Progenitor cell of endocrine pancreas (in vitro differentiated cells): ENCODE results near the gene HRK. TPM values are rescaled to one million over a fixed set of nuclear protein-coding genes. Genes with fewer than 3 reads are reported as not detected.

Source experiments
- DNase-seq: peaks from one replicate; pipeline ENCODE4 v3.0.0; 2021; ENCODE audit warnings: low spot score; ENCODE audit not compliant: unreplicated experiment
- H3K27ac Mint-ChIP-seq: 2 replicates; pipeline ENCODE4 v1.8.0; 2021; ENCODE audit warnings: mild to moderate bottlenecking, moderate library complexity, mixed read lengths
- H3K27me3 Mint-ChIP-seq: 2 replicates; pipeline ENCODE4 v1.8.0; 2021; ENCODE audit warnings: mixed read lengths
- H3K36me3 Mint-ChIP-seq: 2 replicates; pipeline ENCODE4 v1.8.0; 2022; ENCODE audit warnings: mixed read lengths; ENCODE audit not compliant: insufficient read depth
- H3K4me1 Mint-ChIP-seq: 2 replicates; pipeline ENCODE4 v1.8.0; 2021; ENCODE audit warnings: low read depth, mixed read lengths
- H3K4me3 Mint-ChIP-seq: 2 replicates; pipeline ENCODE4 v1.8.0; 2021; ENCODE audit warnings: low read depth, mild to moderate bottlenecking, moderate library complexity, mixed read lengths
- H3K9me3 Mint-ChIP-seq: 2 replicates; pipeline ENCODE4 v1.8.0; 2021; ENCODE audit warnings: low read depth, mixed read lengths
- CTCF ChIP-seq: fragments of 200-600 bp; sonication (generic); IDR thresholded peaks from one replicate; pipeline ENCODE4 v1.5.0; 2021; ENCODE audit warnings: antibody characterized with exemption, mild to moderate bottlenecking; ENCODE audit not compliant: unreplicated experiment
- total RNA-seq: library from RNA; stranded (reverse); gene quantifications from 2 replicates; pipeline ENCODE4 v1.2.1, GENCODE V29; 2021

The HRK gene
- total RNA-seq, 1 donor from 2014 or later = 5.5 TPM

DNA sequence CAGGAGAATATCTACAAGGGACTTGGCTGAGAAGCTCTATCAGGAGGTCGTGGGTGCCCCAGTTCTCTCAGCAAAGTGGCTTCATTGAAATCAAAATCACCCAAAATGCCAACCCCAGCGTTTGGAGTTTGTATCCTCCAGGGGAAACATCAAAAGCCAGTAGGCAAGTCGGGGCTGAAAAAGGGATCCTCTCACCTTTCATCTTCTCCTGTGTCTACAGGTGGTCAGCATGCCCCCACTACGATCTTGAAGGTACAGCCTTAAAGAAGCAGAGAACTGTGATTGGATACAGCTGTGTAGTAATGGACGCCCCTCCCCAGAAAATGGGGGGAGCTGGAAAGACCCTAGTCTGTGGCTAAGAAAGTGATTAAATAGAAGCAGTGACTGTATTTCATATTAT, 22.2 kb downstream of the HRK start:
- DNase-seq = no peak
- no peak for TF ChIP-seq CTCF
- Mint-ChIP-seq H3K27me3 (peaks cover 2% of the 10 kb centered on the region), H3K4me1 (no peaks in the 10 kb centered on the region), H3K36me3 (peaks cover 1% of the 10 kb centered on the region), H3K4me3 (no peak overlapping the region), H3K9me3 (no peaks in the 10 kb centered on the region), H3K27ac (no peak overlapping the region)

GRCh38 chr12:116856729-116857128, 24.5 kb downstream of the HRK start:
- Mint-ChIP-seq H3K4me3 (no peak overlapping the region), H3K27me3 (no peaks in the 10 kb centered on the region), H3K27ac (no peak overlapping the region), H3K9me3 (no peaks in the 10 kb centered on the region), H3K4me1 (no peaks in the 10 kb centered on the region), H3K36me3 (peaks cover 1% of the 10 kb centered on the region)
- TF ChIP-seq CTCF = no peak
- no peak for DNase-seq

DNA sequence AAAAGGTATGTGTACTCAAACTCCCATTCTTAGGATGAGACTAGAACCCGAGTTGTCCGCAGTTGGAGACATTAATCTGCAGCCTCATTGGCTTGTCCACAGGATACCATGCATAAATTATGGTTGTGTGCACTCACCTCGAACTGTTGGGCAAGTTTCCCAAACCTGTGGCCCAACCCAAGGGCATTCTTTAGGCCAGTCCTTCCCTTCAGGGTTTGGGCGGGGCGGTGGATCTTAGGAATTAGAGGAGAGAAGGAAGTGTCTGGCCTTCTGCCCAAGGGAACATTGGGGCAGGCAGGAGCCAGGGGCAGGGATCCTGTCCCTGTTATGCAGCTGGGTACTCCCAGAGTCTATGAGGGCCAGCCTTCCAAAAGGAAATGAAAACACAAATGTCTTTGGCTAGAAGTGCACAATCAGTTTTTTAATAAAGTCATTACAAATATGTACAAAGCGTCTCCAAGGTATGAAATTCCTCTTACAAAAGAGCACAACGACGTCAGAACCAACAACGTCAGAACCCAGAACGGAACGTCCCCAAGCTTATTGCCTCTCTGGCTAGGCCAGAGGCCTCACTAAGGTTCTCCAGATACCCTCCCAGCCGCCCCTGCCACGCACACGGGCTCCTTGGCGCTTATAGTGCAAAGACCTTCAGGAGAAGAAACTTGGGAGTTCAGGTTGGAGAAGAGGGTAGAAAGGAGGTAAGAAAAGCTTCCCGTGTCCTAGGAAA, 25.3 kb downstream of the HRK start:
- Mint-ChIP-seq H3K9me3 (no peaks in the 10 kb centered on the region), H3K36me3 (peaks cover 1% of the 10 kb centered on the region), H3K27ac (no peak overlapping the region), H3K27me3 (no peaks in the 10 kb centered on the region), H3K4me1 (no peaks in the 10 kb centered on the region), H3K4me3 (no peak overlapping the region)
- no peak for TF ChIP-seq CTCF
- DNase-seq = no peak

- no peak overlapping the region for H3K4me3 Mint-ChIP-seq
- no peak for TF ChIP-seq CTCF
- no peak overlapping the region for H3K27ac Mint-ChIP-seq
Measured at GRCh38 chr12:116853507-116853906, 27.7 kb downstream of the HRK start.

DNA sequence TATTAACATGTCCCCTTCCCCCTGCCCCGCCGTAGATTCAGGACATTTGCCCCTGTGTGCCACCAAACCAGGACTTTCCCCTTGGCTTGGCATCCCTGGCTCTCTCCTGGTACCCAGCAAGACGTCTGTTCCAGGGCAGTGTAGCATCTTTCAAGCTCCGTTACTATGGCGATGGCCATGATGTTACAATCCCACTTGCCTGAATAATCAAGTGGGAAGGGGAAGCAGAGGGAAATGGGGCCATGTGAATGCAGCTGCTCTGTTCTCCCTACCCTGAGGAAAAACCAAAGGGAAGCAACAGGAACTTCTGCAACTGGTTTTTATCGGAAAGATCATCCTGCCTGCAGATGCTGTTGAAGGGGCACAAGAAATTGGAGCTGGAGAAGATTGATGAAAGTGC, 28.9 kb downstream of the HRK start:
- peaks cover 2% of the 10 kb centered on the region for H3K36me3 Mint-ChIP-seq
- no peaks in the 10 kb centered on the region for H3K27me3 Mint-ChIP-seq
- no peak for DNase-seq
- no peaks in the 10 kb centered on the region for H3K9me3 Mint-ChIP-seq
- H3K4me1 Mint-ChIP-seq = no peaks in the 10 kb centered on the region
- H3K4me3 Mint-ChIP-seq = no peak overlapping the region
- TF ChIP-seq CTCF = no peak
- H3K27ac Mint-ChIP-seq = no peak overlapping the region

More at GRCh38 chr12:116853507-116853906, 27.7 kb downstream of the HRK start:
- H3K36me3 Mint-ChIP-seq = peaks cover under 1% of the 10 kb centered on the region
- no peaks in the 10 kb centered on the region for H3K27me3 Mint-ChIP-seq
- H3K9me3 Mint-ChIP-seq = no peaks in the 10 kb centered on the region
- no peak for DNase-seq
- H3K4me1 Mint-ChIP-seq = no peaks in the 10 kb centered on the region
